CD4-positive, alpha-beta memory T cell (primary cell): Measurements from ENCODE around the gene ITK. TPM values are rescaled to one million over a fixed set of nuclear protein-coding genes. Genes with fewer than 3 reads are reported as not detected.

Source experiments
- CTCF ChIA-PET: fragments of 350-600 bp; sonication (Branson Sonifier 250); formaldehyde crosslinking; loops from one replicate; lab custom pipeline; 2021; ENCODE audit warnings: inconsistent platforms; ENCODE audit not compliant: partially characterized antibody; lab: Charles Lee
- POLR2A ChIA-PET: fragments of 350-600 bp; sonication (Branson Sonifier 250); formaldehyde crosslinking; loops from one replicate; lab custom pipeline; 2021; ENCODE audit not compliant: partially characterized antibody; lab: Charles Lee
- DNase-seq, 5 donors: peaks; one replicate each; pipeline versions ENCODE4 v3.0.0 to v3.0.0-alpha.2; 2020 to 2022; ENCODE audit warnings: mixed read lengths in 1 of 5
- H3K27ac ChIP-seq: one replicate; pipeline ENCODE4 v1.7.0; 2013; ENCODE audit warnings: low read depth, low read length
- H3K27me3 ChIP-seq: 2 replicates; pipeline ENCODE4 v1.7.0; 2013; ENCODE audit warnings: mild to moderate bottlenecking, low read length, moderate library complexity; ENCODE audit not compliant: insufficient read depth
- H3K36me3 ChIP-seq: 2 replicates; pipeline ENCODE4 v1.7.0; 2013; ENCODE audit warnings: mild to moderate bottlenecking, low read length, moderate library complexity; ENCODE audit not compliant: insufficient read depth
- H3K4me1 ChIP-seq: 2 replicates; pipeline ENCODE4 v1.7.0; 2013; ENCODE audit warnings: mild to moderate bottlenecking, low read length, moderate library complexity; ENCODE audit not compliant: insufficient read depth
- H3K4me3 ChIP-seq, 2 donors: one replicate each; pipeline ENCODE4 v1.7.0; 2013; ENCODE audit warnings: low read length in 2 of 2, mild to moderate bottlenecking in 1 of 2
- H3K9me3 ChIP-seq, 2 donors: one replicate each; pipeline ENCODE4 v1.7.0; 2013; ENCODE audit warnings: low read length in 2 of 2, control low read depth in 1 of 2; ENCODE audit not compliant: control insufficient read depth in 1 of 2
- H3K27ac Mint-ChIP-seq, 7 donors: one replicate each; pipeline ENCODE4 v1.8.0; 2020 to 2021; ENCODE audit warnings: mixed read lengths in 7 of 7, mild to moderate bottlenecking in 6 of 7, inconsistent platforms in 3 of 7, moderate library complexity in 3 of 7
- H3K27me3 Mint-ChIP-seq, 2 donors: one replicate each; pipeline ENCODE4 v1.8.0; 2020 to 2021; ENCODE audit warnings: mixed read lengths in 2 of 2
- H3K36me3 Mint-ChIP-seq, 2 donors: one replicate each; pipeline ENCODE4 v1.8.0; 2020 to 2021; ENCODE audit warnings: mixed read lengths in 2 of 2, inconsistent platforms in 1 of 2, mild to moderate bottlenecking in 1 of 2
- H3K4me1 Mint-ChIP-seq, 4 donors: one replicate each; pipeline ENCODE4 v1.8.0; 2020 to 2021; ENCODE audit warnings: mixed read lengths in 4 of 4, mild to moderate bottlenecking in 1 of 4
- H3K4me3 Mint-ChIP-seq, 8 donors: one replicate each; pipeline ENCODE4 v1.8.0; 2020 to 2021; ENCODE audit warnings: mixed read lengths in 8 of 8, mild to moderate bottlenecking in 7 of 8, moderate library complexity in 6 of 8, inconsistent platforms in 3 of 8
- H3K9me3 Mint-ChIP-seq, 8 donors: one replicate each; pipeline ENCODE4 v1.8.0; 2020 to 2021; ENCODE audit warnings: mixed read lengths in 8 of 8, mild to moderate bottlenecking in 5 of 8, inconsistent platforms in 3 of 8, moderate library complexity in 1 of 8
- intact Hi-C: fragments of 100-400 bp; cut with micrococcal nuclease; formaldehyde crosslinking; loops from one replicate; pipeline ENCODE4 v1.15.1; 2023
- polyA plus RNA-seq, 2 donors: library from polyadenylated mRNA; unstranded; fragments of 300-500 nt; fragmentation: Illumina TruSeq; gene quantifications; one replicate each; pipeline ENCODE4 v1.2.3, GENCODE V29; 2021
- total RNA-seq, 2 experiments: library from RNA; stranded (reverse); gene quantifications; one replicate each; pipeline ENCODE4 v1.2.3, GENCODE V29; 2021

ITK gene
- total and polyA plus RNA-seq, 4 experiments from 2014 or later = 141 to 421 (median 288) TPM

GRCh38 chr5:157283434-157283833 is 102.8 kb downstream of the ITK start:
- peaks cover 32 to 45% of the 10 kb centered on the region in 2 donors for H3K36me3 Mint-ChIP-seq
- peaks cover 61 to 85% (median 68%) of the 10 kb centered on the region in 4 donors for H3K4me1 Mint-ChIP-seq
- H3K4me3 ChIP-seq = no peak overlapping the region
- peaks cover 0 to 4% (median 0%) of the 10 kb centered on the region in 8 donors for H3K9me3 Mint-ChIP-seq
- DNase-seq = peak in 1 of 5 donors; percentile 32
- H3K27me3 Mint-ChIP-seq = no peaks in the 10 kb centered on the region
- no peaks in the 10 kb centered on the region for H3K27me3 ChIP-seq
- intact Hi-C loops = loop anchor here (2.0 to 5.0 kb wide), 2 partner anchors 17 to 36 kb away; partner anchors contain the start of gene CYFIP2
- ChIA-PET CTCF (interaction anchor here (1.0 to 2.2 kb wide), 4 partner anchors 16 to 134 kb away, joined by 3 to 7 read pairs (median 4); no protein-coding TSS in a partner anchor), POLR2A (interaction anchor here (0.6 to 9.2 kb wide), 9 partner anchors 11 to 238 kb away, joined by 3 to 80 read pairs (median 4); partner anchors contain the start of gene MED7)
- H3K36me3 ChIP-seq = peaks cover 31% of the 10 kb centered on the region
- H3K9me3 ChIP-seq = no peaks in the 10 kb centered on the region
- H3K27ac Mint-ChIP-seq = peak overlapping the region; percentile 33 to 91 (median 78)
- H3K27ac ChIP-seq = no peak overlapping the region
- H3K4me3 Mint-ChIP-seq = peak overlapping the region in 7 of 8 donors; percentile 1 to 55 (median 46)
- H3K4me1 ChIP-seq = peaks cover 88% of the 10 kb centered on the region

DNA sequence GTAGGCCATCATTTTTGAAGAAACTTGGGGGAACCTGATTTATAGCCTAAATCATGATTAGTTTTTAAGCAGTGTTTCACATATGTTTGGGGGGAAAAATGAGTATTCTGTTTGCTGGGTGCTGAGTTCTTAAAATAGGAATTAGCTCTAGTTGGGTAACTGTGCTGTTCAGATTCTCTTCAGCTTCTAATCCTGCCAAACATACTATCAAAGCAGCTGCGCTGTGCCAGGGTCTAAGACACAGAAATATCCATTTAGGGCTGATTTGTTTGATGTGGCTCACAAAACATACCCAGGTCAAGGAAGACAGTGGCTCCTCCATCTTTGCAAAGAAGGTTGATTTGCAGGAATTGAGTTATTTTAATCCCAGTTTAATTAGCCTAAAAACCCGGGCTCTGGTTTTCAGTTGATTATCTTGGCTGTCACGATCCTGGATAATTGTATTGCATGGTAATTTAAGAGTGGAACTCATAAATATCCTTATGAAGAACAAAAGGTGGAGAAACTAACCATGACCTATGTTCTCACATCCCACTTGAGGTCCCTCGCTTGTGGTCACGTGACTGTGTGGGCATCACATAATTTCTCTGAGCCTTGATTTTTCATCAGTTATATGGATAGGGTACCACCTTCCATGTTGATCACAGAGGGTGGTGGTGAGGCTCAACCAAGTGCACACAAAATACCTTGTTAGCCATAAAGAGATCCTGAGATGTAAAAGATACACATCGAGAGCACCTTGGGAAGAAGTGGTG is 104.0 kb downstream of the ITK start:
- no peaks in the 10 kb centered on the region for H3K27me3 ChIP-seq
- peak overlapping the region in 3 of 7 donors; percentile 22 to 49 (median 45) for H3K27ac Mint-ChIP-seq
- H3K4me3 ChIP-seq = no peak overlapping the region
- no peak overlapping the region for H3K4me3 Mint-ChIP-seq
- no peaks in the 10 kb centered on the region for H3K27me3 Mint-ChIP-seq
- no peaks in the 10 kb centered on the region for H3K9me3 ChIP-seq
- peaks cover 85% of the 10 kb centered on the region for H3K4me1 ChIP-seq
- intact Hi-C loops = loop anchor here (5.0 kb wide), 1 partner anchor 37 kb away; no protein-coding TSS in a partner anchor
- H3K36me3 Mint-ChIP-seq = peaks cover 42 to 54% of the 10 kb centered on the region in 2 donors
- peaks cover 0 to 4% (median 0%) of the 10 kb centered on the region in 8 donors for H3K9me3 Mint-ChIP-seq
- DNase-seq = no peak
- peaks cover 58 to 86% (median 66%) of the 10 kb centered on the region in 4 donors for H3K4me1 Mint-ChIP-seq
- CTCF ChIA-PET = interaction anchor here (0.7 to 2.2 kb wide), 5 partner anchors 17 to 137 kb away, joined by 3 to 7 read pairs (median 3); no protein-coding TSS in a partner anchor
- peaks cover 42% of the 10 kb centered on the region for H3K36me3 ChIP-seq
- no peak overlapping the region for H3K27ac ChIP-seq
- POLR2A ChIA-PET = interaction anchor here (1.5 to 9.2 kb wide), 4 partner anchors 12 to 142 kb away, joined by 4 to 80 read pairs (median 8); partner anchors contain the start of gene MED7

- CTCF ChIA-PET = interaction anchor here (0.7 to 1.6 kb wide), 5 partner anchors 12 to 192 kb away, joined by 3 read pairs; no protein-coding TSS in a partner anchor
- Mint-ChIP-seq H3K36me3 (peaks cover 46 to 60% of the 10 kb centered on the region in 2 donors), H3K9me3 (peaks cover 0 to 4% (median 0%) of the 10 kb centered on the region in 8 donors), H3K4me3 (no peak overlapping the region), H3K27me3 (no peaks in the 10 kb centered on the region), H3K27ac (peak overlapping the region in 3 of 7 donors; percentile 37 to 87 (median 54)), H3K4me1 (peaks cover 56 to 86% (median 63%) of the 10 kb centered on the region in 4 donors)
- Histone ChIP-seq H3K4me3 (no peak overlapping the region), H3K4me1 (peaks cover 82% of the 10 kb centered on the region), H3K9me3 (no peaks in the 10 kb centered on the region), H3K36me3 (peaks cover 49% of the 10 kb centered on the region), H3K27me3 (no peaks in the 10 kb centered on the region), H3K27ac (no peak overlapping the region)
- intact Hi-C loops = no loop called here
- POLR2A ChIA-PET = interaction anchor here (0.7 to 9.2 kb wide), 5 partner anchors 13 to 143 kb away, joined by 3 to 80 read pairs (median 4); partner anchors contain the start of gene MED7
- no peak for DNase-seq
Observed at GRCh38 chr5:157285310-157286035, 104.8 kb downstream of the ITK start.

DNA sequence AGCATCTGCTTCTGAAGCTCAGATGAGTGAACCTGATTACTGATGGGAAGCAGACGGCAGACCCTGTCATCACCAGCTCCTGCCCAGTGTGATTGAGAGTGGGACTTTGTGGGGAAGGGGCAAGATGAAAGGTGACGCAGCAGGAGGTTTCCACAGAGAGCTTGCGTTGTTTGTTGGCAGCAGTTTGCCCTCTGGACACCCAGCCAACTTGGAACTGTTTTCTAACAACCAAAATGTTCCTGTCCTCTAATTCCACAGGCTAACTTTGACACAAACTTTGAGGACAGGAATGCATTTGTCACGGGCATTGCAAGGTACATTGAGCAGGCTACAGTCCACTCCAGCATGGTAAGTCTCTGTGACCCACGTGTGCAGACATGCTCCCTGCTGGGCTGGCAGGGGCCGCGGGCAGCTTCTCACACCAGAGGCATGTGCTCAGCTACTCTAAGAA is 106.1 kb downstream of the ITK start:
- Mint-ChIP-seq H3K27ac (peak overlapping the region in 3 of 7 donors; percentile 7 to 37 (median 8)), H3K9me3 (peaks cover 0 to 2% (median 0%) of the 10 kb centered on the region in 8 donors), H3K36me3 (peaks cover 55 to 67% of the 10 kb centered on the region in 2 donors), H3K27me3 (no peaks in the 10 kb centered on the region), H3K4me1 (peaks cover 49 to 86% (median 58%) of the 10 kb centered on the region in 4 donors), H3K4me3 (no peak overlapping the region)
- intact Hi-C loops = no loop called here
- Histone ChIP-seq H3K36me3 (peaks cover 60% of the 10 kb centered on the region), H3K4me1 (peaks cover 70% of the 10 kb centered on the region), H3K9me3 (no peaks in the 10 kb centered on the region), H3K4me3 (no peak overlapping the region), H3K27ac (no peak overlapping the region), H3K27me3 (no peaks in the 10 kb centered on the region)
- ChIA-PET POLR2A (interaction anchor here (1.0 to 9.2 kb wide), 8 partner anchors 12 to 36 kb away, joined by 3 to 80 read pairs (median 4); no protein-coding TSS in a partner anchor), CTCF (interaction anchor here (0.8 to 2.0 kb wide), 7 partner anchors 9 to 138 kb away, joined by 3 to 10 read pairs (median 4); no protein-coding TSS in a partner anchor)
- no peak for DNase-seq

DNA sequence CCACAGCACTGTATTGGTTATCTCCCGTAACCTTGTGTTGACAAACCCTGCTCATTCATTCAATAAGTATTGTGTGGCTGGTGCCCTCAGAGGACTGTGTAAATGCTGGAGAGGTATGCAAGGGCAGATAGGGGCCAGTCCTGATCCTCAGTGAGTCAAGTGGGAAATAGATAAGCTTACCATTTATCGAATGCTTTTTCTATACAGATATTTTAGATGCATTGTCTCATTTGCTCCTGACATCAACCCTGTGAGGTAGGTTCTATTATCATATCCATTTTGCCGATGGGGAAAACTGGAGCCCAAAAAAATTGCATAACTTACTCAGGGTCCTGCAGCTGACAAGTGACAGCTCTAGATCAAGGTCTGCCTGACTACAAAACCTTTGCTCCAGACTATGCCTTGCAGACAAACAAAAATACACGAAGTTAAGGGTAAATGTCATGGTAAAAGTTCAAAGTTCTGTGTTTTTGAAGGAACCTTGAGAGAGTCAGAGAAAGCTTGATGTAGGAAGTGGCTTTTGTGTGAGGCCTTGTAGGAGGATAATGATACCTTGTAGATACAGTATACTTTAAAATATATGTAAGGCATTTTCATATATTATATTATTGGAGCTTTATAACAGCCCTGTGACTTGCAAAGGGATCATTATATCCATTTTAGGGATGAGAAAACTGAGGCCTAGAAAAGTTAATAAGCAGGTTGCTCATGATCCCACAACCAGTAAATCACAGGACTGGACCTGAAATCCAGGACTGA is 107.9 kb downstream of the ITK start:
- Histone ChIP-seq H3K4me3 (no peak overlapping the region), H3K9me3 (no peaks in the 10 kb centered on the region), H3K27me3 (no peaks in the 10 kb centered on the region), H3K27ac (peak overlapping the region; percentile 7), H3K36me3 (peaks cover 74% of the 10 kb centered on the region), H3K4me1 (peaks cover 52% of the 10 kb centered on the region)
- POLR2A ChIA-PET = interaction anchor here (1.0 to 9.2 kb wide), 7 partner anchors 10 to 146 kb away, joined by 3 to 80 read pairs (median 4); partner anchors contain the start of gene MED7
- H3K9me3 Mint-ChIP-seq = no peaks in the 10 kb centered on the region
- no peaks in the 10 kb centered on the region for H3K27me3 Mint-ChIP-seq
- intact Hi-C loops = no loop called here
- peaks cover 33 to 69% (median 44%) of the 10 kb centered on the region in 4 donors for H3K4me1 Mint-ChIP-seq
- H3K4me3 Mint-ChIP-seq = peak overlapping the region in 3 of 8 donors; percentile 13 to 43 (median 41)
- peak overlapping the region; percentile 43 to 86 (median 58) for H3K27ac Mint-ChIP-seq
- peaks cover 58 to 75% of the 10 kb centered on the region in 2 donors for H3K36me3 Mint-ChIP-seq
- DNase-seq = no peak
- CTCF ChIA-PET = interaction anchor here (1.4 to 1.8 kb wide), 3 partner anchors 16 to 25 kb away, joined by 4 to 7 read pairs (median 6); no protein-coding TSS in a partner anchor
